Keratinocyte (primary cell): ENCODE data around the gene NDUFAF2.

ENCODE experiments used
- EZH2 ChIP-seq: IDR thresholded peaks from one replicate; pipeline ENCODE4 v1.6.1; 2012; ENCODE audit warnings: inconsistent platforms, mild to moderate bottlenecking, low read length, moderate library complexity
- TF ChIP-seq, protein P1 (sequence below), 3 experiments: IDR thresholded peaks in 1 of 3; conservative IDR thresholded peaks in 1 of 3; optimal IDR thresholded peaks in 1 of 3; 2 replicates in 2 of 3; 3 replicates in 1 of 3; pipeline versions ENCODE3 to v1.5.1; 2011; ENCODE audit warnings: low read length in 3 of 3, mild to moderate bottlenecking in 3 of 3, moderate library complexity in 2 of 3, control low read depth in 1 of 3, inconsistent platforms in 1 of 3; ENCODE audit not compliant: insufficient read depth in 2 of 3; ENCODE audit errors: extremely low read depth in 1 of 3

DNA sequence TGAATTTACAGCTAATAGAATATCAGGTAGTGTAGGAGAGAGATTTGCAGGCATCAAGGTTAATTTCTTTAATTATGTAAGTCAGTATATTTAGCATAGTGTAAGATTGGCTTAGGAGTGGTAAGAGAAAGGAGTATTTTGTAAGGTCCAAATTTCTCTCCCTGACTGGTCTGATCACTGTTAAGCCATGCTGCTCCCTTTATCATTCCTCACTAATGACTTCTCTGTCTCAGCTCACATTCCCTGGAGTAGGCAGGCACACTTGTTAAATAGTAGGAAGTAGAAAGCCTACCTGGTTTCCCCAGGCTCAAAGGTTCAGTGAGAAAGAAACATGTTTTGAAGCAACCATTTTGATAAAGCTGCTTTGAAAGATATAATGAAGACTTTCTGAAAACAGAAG lies 126.5 kb downstream of the NDUFAF2 start:
- TF ChIP-seq, protein P1, sequence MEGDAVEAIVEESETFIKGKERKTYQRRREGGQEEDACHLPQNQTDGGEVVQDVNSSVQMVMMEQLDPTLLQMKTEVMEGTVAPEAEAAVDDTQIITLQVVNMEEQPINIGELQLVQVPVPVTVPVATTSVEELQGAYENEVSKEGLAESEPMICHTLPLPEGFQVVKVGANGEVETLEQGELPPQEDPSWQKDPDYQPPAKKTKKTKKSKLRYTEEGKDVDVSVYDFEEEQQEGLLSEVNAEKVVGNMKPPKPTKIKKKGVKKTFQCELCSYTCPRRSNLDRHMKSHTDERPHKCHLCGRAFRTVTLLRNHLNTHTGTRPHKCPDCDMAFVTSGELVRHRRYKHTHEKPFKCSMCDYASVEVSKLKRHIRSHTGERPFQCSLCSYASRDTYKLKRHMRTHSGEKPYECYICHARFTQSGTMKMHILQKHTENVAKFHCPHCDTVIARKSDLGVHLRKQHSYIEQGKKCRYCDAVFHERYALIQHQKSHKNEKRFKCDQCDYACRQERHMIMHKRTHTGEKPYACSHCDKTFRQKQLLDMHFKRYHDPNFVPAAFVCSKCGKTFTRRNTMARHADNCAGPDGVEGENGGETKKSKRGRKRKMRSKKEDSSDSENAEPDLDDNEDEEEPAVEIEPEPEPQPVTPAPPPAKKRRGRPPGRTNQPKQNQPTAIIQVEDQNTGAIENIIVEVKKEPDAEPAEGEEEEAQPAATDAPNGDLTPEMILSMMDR (optimal IDR thresholded peaks at IDR 0.05 in 1 of 3, IDR thresholded peaks at IDR 0.05 in 1 of 3, conservative IDR thresholded peaks at IDR 0.05 in 1 of 3; ENCODE audit: extremely low read depth in 1 of 3, insufficient read depth in 2 of 3, low read length in 3 of 3) = no peak
- TF ChIP-seq EZH2 = no peak
